ENCODE results near the gene CCND2. TPM values are rescaled to one million over a fixed set of nuclear protein-coding genes. Genes with fewer than 3 reads are reported as not detected.

The CCND2 gene
- total and polyA plus RNA-seq, 9 of the 15 experiments (the other 6 are each of a cell fraction or from before 2014, with no cell fraction given), result 13.6 to 99.3 (median 39.6) TPM

GRCh38 chr12:4227046-4227445 is 46.5 kb upstream of the CCND2 start:
- Histone ChIP-seq H3K9me3 (replicated peaks; ENCODE audit: control insufficient read depth, insufficient read depth, low read depth, low read length) (no peaks in the 10 kb centered on the region), H3K9me1 (ENCODE audit: control insufficient read depth, insufficient read depth, low read length) (no peaks in the 10 kb centered on the region), H2AFZ (ENCODE audit: low read depth, low read length) (no peak overlapping the region), H3K4me3 (no peak overlapping the region), H3K27me3 (ENCODE audit: control insufficient read depth in 2 of 2, insufficient read depth in 2 of 2, low read length in 2 of 2) (peaks cover 7 to 26% of the 10 kb centered on the region in 2 experiments; a peak in 4 of 5 replicates), H3K9ac (ENCODE audit: insufficient read depth in 1 of 2, low read depth in 2 of 2, low read length in 2 of 2) (no peak overlapping the region), H3K4me2 (ENCODE audit: insufficient read depth, low read length) (no peak overlapping the region), H3K36me3 (ENCODE audit: control insufficient read depth, insufficient read depth, low read length) (no peaks in the 10 kb centered on the region), H3K79me2 (ENCODE audit: control insufficient read depth, insufficient read depth, low read length) (no peaks in the 10 kb centered on the region), H4K20me1 (replicated peaks; ENCODE audit: control insufficient read depth, insufficient read depth, low read length) (no peaks in the 10 kb centered on the region), H3K4me1 (replicated peaks in 1 of 2; ENCODE audit: control insufficient read depth in 2 of 2, insufficient read depth in 2 of 2, low read length in 2 of 2) (no peaks in the 10 kb centered on the region; a peak in 1 of 5 replicates), H3K27ac (ENCODE audit: extremely low read depth, low read depth, low read length) (no peak overlapping the region)
- ATAC-seq, result no peak
- intact Hi-C loops (cut with micrococcal nuclease), result loop anchor here (10.0 kb wide), 1 partner anchor 122 kb away; no protein-coding TSS in a partner anchor
- no TSS peak for BruUV-seq (replicated peaks)
- ChIA-PET POLR2A (no interaction called here), CTCF (ENCODE audit: low intra/inter-chr PET ratio) (no interaction called here)
- no peak for DNase-seq (ENCODE audit: extremely low read depth in 1 of 4, low spot score in 3 of 4)
- 15% methylated on average over 5 of the region's 5 CpGs for WGBS (ENCODE audit: insufficient coverage, low coverage, missing lambda C conversion rate)
- no peak for FAIRE-seq
- in situ Hi-C loops (cut with MboI), result no loop called here
- TF ChIP-seq, protein P1, sequence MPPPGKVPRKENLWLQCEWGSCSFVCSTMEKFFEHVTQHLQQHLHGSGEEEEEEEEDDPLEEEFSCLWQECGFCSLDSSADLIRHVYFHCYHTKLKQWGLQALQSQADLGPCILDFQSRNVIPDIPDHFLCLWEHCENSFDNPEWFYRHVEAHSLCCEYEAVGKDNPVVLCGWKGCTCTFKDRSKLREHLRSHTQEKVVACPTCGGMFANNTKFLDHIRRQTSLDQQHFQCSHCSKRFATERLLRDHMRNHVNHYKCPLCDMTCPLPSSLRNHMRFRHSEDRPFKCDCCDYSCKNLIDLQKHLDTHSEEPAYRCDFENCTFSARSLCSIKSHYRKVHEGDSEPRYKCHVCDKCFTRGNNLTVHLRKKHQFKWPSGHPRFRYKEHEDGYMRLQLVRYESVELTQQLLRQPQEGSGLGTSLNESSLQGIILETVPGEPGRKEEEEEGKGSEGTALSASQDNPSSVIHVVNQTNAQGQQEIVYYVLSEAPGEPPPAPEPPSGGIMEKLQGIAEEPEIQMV (tag; conservative IDR thresholded peaks at IDR 0.05; ENCODE audit: low read depth), result no peak
- TF ChIP-seq HDAC2 (IDR thresholded peaks at IDR 0.05) (no peak), CBFA2T2 (conservative IDR thresholded peaks at IDR 0.05) (no peak), CREM (IDR thresholded peaks at IDR 0.05; ENCODE audit: low read depth) (no peak), CBFA2T3 (IDR thresholded peaks at IDR 0.05) (no peak), ZNF778 (CRISPR knock-in tag; IDR thresholded peaks at IDR 0.05) (no peak), FOXO4 (CRISPR knock-in tag; IDR thresholded peaks at IDR 0.05) (no peak), HIVEP1 (CRISPR knock-in tag; IDR thresholded peaks at IDR 0.05) (no peak), EWSR1 (IDR thresholded peaks at IDR 0.05; ENCODE audit: borderline replicate concordance, low read depth, partially characterized antibody) (no peak), BRD9 (IDR thresholded peaks at IDR 0.05; ENCODE audit: low read depth, partially characterized antibody) (no peak), KLF16 (IDR thresholded peaks at IDR 0.05) (no peak), ZFPM2 (CRISPR knock-in tag; IDR thresholded peaks at IDR 0.05) (no peak), DIDO1 (tag; IDR thresholded peaks at IDR 0.05; ENCODE audit: low read depth) (no peak), NCOA2 (IDR thresholded peaks at IDR 0.05; ENCODE audit: partially characterized antibody in 2 of 2) (no peak), ZBTB2 (IDR thresholded peaks at IDR 0.05) (no peak)
- TF ChIP-seq, protein P2, sequence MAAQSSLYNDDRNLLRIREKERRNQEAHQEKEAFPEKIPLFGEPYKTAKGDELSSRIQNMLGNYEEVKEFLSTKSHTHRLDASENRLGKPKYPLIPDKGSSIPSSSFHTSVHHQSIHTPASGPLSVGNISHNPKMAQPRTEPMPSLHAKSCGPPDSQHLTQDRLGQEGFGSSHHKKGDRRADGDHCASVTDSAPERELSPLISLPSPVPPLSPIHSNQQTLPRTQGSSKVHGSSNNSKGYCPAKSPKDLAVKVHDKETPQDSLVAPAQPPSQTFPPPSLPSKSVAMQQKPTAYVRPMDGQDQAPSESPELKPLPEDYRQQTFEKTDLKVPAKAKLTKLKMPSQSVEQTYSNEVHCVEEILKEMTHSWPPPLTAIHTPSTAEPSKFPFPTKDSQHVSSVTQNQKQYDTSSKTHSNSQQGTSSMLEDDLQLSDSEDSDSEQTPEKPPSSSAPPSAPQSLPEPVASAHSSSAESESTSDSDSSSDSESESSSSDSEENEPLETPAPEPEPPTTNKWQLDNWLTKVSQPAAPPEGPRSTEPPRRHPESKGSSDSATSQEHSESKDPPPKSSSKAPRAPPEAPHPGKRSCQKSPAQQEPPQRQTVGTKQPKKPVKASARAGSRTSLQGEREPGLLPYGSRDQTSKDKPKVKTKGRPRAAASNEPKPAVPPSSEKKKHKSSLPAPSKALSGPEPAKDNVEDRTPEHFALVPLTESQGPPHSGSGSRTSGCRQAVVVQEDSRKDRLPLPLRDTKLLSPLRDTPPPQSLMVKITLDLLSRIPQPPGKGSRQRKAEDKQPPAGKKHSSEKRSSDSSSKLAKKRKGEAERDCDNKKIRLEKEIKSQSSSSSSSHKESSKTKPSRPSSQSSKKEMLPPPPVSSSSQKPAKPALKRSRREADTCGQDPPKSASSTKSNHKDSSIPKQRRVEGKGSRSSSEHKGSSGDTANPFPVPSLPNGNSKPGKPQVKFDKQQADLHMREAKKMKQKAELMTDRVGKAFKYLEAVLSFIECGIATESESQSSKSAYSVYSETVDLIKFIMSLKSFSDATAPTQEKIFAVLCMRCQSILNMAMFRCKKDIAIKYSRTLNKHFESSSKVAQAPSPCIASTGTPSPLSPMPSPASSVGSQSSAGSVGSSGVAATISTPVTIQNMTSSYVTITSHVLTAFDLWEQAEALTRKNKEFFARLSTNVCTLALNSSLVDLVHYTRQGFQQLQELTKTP (IDR thresholded peaks at IDR 0.05; ENCODE audit: low read depth in 1 of 2, partially characterized antibody in 2 of 2), result no peak

All from K562 (cell line).